Measurements from ENCODE around the gene SAFB2. TPM values are rescaled to one million over a fixed set of nuclear protein-coding genes. Genes with fewer than 3 reads are reported as not detected.

SAFB2 gene
- total RNA-seq, 1 experiment from 2014 or later = 86.9 TPM

GRCh38 chr19:5560156-5560555, 62.4 kb downstream of the SAFB2 start:
- Histone ChIP-seq H3K4me3 (replicated peaks in 1 of 2; ENCODE audit: low read depth in 1 of 2, low read length in 2 of 2) (no peak overlapping the region), H3K4me1 (ENCODE audit: control insufficient read depth in 1 of 2, insufficient read depth in 2 of 2, low read length in 2 of 2) (no peaks in the 10 kb centered on the region), H3K27me3 (ENCODE audit: insufficient read depth, low read length) (no peaks in the 10 kb centered on the region), H3K79me2 (ENCODE audit: insufficient read depth, low read length) (no peaks in the 10 kb centered on the region), H4K20me1 (ENCODE audit: insufficient read depth) (no peaks in the 10 kb centered on the region), H3K27ac (ENCODE audit: low read depth, low read length) (no peak overlapping the region), H2AFZ (ENCODE audit: low read depth, low read length, poor library complexity, severe bottlenecking) (no peak overlapping the region), H3K9me3 (ENCODE audit: control insufficient read depth in 1 of 2, insufficient read depth in 1 of 2, low read depth in 1 of 2, low read length in 2 of 2) (no peaks in the 10 kb centered on the region; a peak in 1 of 4 replicates), H3K9ac (ENCODE audit: low read length) (no peak overlapping the region), H3K9me2 (ENCODE audit: insufficient read depth) (no peaks in the 10 kb centered on the region), H3K4me2 (ENCODE audit: low read length) (no peak overlapping the region), H3K36me3 (ENCODE audit: control insufficient read depth in 1 of 2, insufficient read depth in 2 of 2, low read length in 2 of 2) (no peaks in the 10 kb centered on the region)
- ChIA-PET RAD21 (ENCODE audit: low non-redundant PET in 1 of 2, low total read pairs in 2 of 2, uncharacterized antibody in 2 of 2, unreplicated experiment in 2 of 2) (no interaction called here), POLR2A (no interaction called here), CTCF (no interaction called here)
- ATAC-seq (no peak), DNase-seq (ENCODE audit: low read depth, low spot score) (no peak)
- no TSS peak for BruUV-seq (replicated peaks)
- TF ChIP-seq MAX (IDR thresholded peaks at IDR 0.05) (no peak), TCF7L2 (IDR thresholded peaks at IDR 0.05; ENCODE audit: borderline replicate concordance, extremely low read depth, insufficient read depth, insufficient read length) (no peak), EZH2phosphoT487 (IDR thresholded peaks at IDR 0.05; ENCODE audit: borderline replicate concordance) (no peak), POLR2A (IDR thresholded peaks at IDR 0.05; ENCODE audit: borderline replicate concordance, extremely low read depth, insufficient read depth, insufficient read length) (no peak), SIN3A (IDR thresholded peaks at IDR 0.05; ENCODE audit: low read depth) (no peak)
- TF ChIP-seq, protein P1, sequence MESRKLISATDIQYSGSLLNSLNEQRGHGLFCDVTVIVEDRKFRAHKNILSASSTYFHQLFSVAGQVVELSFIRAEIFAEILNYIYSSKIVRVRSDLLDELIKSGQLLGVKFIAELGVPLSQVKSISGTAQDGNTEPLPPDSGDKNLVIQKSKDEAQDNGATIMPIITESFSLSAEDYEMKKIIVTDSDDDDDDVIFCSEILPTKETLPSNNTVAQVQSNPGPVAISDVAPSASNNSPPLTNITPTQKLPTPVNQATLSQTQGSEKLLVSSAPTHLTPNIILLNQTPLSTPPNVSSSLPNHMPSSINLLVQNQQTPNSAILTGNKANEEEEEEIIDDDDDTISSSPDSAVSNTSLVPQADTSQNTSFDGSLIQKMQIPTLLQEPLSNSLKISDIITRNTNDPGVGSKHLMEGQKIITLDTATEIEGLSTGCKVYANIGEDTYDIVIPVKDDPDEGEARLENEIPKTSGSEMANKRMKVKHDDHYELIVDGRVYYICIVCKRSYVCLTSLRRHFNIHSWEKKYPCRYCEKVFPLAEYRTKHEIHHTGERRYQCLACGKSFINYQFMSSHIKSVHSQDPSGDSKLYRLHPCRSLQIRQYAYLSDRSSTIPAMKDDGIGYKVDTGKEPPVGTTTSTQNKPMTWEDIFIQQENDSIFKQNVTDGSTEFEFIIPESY (IDR thresholded peaks at IDR 0.05; ENCODE audit: extremely low read depth, insufficient replicate concordance, low read length) = no peak
- TF ChIP-seq, protein P2, sequence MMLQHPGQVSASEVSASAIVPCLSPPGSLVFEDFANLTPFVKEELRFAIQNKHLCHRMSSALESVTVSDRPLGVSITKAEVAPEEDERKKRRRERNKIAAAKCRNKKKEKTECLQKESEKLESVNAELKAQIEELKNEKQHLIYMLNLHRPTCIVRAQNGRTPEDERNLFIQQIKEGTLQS (IDR thresholded peaks at IDR 0.05) = no peak
- intact Hi-C loops (cut with micrococcal nuclease) = no loop called here

DNA sequence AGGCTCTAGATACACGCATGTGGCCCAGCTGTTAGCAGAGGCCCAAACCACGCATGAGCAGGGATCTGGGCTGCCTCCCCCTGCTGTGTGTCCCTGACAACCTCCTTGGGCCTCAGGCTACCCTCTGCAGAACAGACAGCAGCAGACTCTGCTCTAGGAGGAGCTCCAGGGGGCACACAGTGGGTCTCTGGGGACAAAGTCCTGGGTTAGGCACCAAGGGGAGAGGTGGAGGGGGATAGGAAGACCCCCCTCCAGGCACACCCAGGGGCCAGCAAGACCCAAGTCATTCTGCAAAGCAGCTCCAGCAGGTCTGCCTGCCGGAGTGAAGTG, 62.8 kb downstream of the SAFB2 start:
- ChIA-PET POLR2A (no interaction called here), CTCF (no interaction called here), RAD21 (ENCODE audit: low non-redundant PET in 1 of 2, low total read pairs in 2 of 2, uncharacterized antibody in 2 of 2, unreplicated experiment in 2 of 2) (no interaction called here)
- Histone ChIP-seq H3K9ac (ENCODE audit: low read length) (no peak overlapping the region), H2AFZ (ENCODE audit: low read depth, low read length, poor library complexity, severe bottlenecking) (no peak overlapping the region), H3K9me3 (ENCODE audit: control insufficient read depth in 1 of 2, insufficient read depth in 1 of 2, low read depth in 1 of 2, low read length in 2 of 2) (no peaks in the 10 kb centered on the region; a peak in 1 of 4 replicates), H3K36me3 (ENCODE audit: control insufficient read depth in 1 of 2, insufficient read depth in 2 of 2, low read length in 2 of 2) (no peaks in the 10 kb centered on the region), H3K9me2 (ENCODE audit: insufficient read depth) (no peaks in the 10 kb centered on the region), H3K27me3 (ENCODE audit: insufficient read depth, low read length) (no peaks in the 10 kb centered on the region), H3K27ac (ENCODE audit: low read depth, low read length) (no peak overlapping the region), H3K79me2 (ENCODE audit: insufficient read depth, low read length) (no peaks in the 10 kb centered on the region), H3K4me1 (ENCODE audit: control insufficient read depth in 1 of 2, insufficient read depth in 2 of 2, low read length in 2 of 2) (no peaks in the 10 kb centered on the region), H3K4me2 (ENCODE audit: low read length) (no peak overlapping the region), H4K20me1 (ENCODE audit: insufficient read depth) (no peaks in the 10 kb centered on the region), H3K4me3 (replicated peaks in 1 of 2; ENCODE audit: low read depth in 1 of 2, low read length in 2 of 2) (no peak overlapping the region)
- ATAC-seq (no peak), DNase-seq (ENCODE audit: low read depth, low spot score) (no peak)
- BruUV-seq (replicated peaks) = no TSS peak
- intact Hi-C loops (cut with micrococcal nuclease) = no loop called here
- TF ChIP-seq FOSL1 (IDR thresholded peaks at IDR 0.05; ENCODE audit: low read depth) (no peak), SRF (IDR thresholded peaks at IDR 0.05; ENCODE audit: low read depth) (no peak), ZFX (IDR thresholded peaks at IDR 0.05) (no peak), ZNF274 (IDR thresholded peaks at IDR 0.05; ENCODE audit: low read depth, low read length) (no peak), SIN3A (IDR thresholded peaks at IDR 0.05; ENCODE audit: low read depth) (no peak), POLR2AphosphoS5 (IDR thresholded peaks at IDR 0.05; ENCODE audit: low read depth, low read length) (no peak)
- TF ChIP-seq, protein P3, sequence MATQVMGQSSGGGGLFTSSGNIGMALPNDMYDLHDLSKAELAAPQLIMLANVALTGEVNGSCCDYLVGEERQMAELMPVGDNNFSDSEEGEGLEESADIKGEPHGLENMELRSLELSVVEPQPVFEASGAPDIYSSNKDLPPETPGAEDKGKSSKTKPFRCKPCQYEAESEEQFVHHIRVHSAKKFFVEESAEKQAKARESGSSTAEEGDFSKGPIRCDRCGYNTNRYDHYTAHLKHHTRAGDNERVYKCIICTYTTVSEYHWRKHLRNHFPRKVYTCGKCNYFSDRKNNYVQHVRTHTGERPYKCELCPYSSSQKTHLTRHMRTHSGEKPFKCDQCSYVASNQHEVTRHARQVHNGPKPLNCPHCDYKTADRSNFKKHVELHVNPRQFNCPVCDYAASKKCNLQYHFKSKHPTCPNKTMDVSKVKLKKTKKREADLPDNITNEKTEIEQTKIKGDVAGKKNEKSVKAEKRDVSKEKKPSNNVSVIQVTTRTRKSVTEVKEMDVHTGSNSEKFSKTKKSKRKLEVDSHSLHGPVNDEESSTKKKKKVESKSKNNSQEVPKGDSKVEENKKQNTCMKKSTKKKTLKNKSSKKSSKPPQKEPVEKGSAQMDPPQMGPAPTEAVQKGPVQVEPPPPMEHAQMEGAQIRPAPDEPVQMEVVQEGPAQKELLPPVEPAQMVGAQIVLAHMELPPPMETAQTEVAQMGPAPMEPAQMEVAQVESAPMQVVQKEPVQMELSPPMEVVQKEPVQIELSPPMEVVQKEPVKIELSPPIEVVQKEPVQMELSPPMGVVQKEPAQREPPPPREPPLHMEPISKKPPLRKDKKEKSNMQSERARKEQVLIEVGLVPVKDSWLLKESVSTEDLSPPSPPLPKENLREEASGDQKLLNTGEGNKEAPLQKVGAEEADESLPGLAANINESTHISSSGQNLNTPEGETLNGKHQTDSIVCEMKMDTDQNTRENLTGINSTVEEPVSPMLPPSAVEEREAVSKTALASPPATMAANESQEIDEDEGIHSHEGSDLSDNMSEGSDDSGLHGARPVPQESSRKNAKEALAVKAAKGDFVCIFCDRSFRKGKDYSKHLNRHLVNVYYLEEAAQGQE (IDR thresholded peaks at IDR 0.05; ENCODE audit: low read depth) = no peak
- TF ChIP-seq, protein P1 (IDR thresholded peaks at IDR 0.05; ENCODE audit: extremely low read depth, insufficient replicate concordance, low read length) = no peak
